Measurements from ENCODE around the gene LCMT2.
"Not testable (repeated sequence)": the region's sequence is repeated elsewhere in the genome, so short reads cannot be mapped to it uniquely, and the experiment has no call there.

LCMT2 gene

DNA sequence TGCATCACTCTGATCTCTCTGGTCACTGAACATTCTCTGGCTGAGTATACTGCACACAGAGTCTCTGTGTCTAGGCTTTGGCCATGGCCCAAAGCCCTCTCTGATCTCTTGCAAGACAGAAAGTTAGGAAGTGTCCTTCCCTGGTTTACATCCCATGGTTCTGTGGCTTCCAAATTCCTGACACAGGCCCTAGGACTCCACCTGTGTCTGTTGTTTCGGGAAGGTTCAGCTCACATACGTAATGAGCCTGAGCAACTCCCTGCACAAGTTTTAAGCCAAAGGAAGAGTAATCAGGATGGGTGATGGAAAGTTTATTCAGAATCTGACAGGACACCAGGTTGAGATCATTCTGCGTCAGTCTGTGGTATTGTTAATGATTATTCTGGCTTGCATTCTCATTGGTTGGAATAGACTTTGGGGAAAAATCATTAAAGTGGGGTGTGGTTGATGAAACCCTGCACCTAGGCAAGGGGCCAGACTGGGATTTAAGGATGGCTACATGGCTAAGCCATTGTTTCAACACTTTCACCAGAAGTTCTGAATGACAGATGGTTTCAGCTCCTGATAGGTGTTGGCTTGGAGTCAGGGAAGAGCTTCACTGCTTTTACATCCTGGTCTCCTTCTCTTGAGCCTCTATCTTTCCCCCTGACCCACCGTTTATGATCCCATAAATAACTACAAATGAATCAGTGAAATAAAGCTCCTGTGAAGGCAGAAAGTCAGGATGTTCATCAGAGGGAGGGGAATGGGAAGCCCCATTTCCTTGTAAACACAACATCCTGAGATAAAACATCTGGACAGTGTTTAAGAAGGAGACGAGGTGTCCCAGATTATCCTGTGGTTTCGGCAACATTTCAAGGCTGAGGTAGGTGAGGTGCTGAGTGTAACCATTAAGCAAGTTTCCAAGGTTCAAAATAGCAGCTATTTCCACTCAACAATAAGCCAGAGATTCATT, 14.1 kb downstream of the LCMT2 start:
- no peak for DNase-seq (ENCODE audit: low read depth in 2 of 3, low spot score in 2 of 3)

GRCh38 chr15:43314171-43314570, 16.2 kb downstream of the LCMT2 start:
- no peak for DNase-seq (ENCODE audit: low read depth in 2 of 3, low spot score in 2 of 3)

GRCh38 chr15:43312378-43312777, 18.0 kb downstream of the LCMT2 start:
- no peak for DNase-seq (ENCODE audit: low read depth in 2 of 3, low spot score in 2 of 3)

DNA sequence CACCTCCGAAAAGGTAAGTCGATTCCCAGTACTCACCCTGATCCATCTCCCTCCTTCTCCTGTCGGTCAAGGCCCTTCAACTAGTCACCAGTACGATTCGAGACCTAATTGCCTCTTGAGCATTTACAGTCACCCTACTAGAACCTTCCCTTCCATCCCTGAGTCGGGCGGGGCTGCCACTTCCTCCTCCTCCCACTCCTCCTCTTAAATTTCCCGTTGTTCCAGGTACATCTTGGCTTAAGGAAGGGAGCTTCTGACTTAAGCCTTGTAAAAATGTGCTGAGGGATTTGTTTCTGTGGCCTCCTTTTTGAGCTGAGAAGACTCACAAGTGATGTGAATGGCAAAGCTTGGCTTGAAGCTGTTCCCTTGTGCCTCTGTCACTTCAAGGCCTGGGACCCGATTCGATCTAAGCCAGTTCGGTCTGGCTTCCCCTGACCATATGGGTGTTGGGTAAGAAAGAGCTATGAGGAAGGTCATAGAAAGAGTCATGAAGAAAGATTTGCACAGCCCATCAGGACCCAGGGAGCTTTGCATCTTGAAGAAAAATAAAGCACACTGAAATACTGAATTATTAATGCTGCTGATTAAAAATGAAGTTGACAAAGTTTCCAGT, 28.1 kb downstream of the LCMT2 start, which contains the start of gene TGM7:
TSS of gene TGM7 (minus strand) at position 51 of the 613 bp plus-strand sequence.
- DNase-seq (ENCODE audit: low read depth in 2 of 3, low spot score in 2 of 3) = no peak

DNA sequence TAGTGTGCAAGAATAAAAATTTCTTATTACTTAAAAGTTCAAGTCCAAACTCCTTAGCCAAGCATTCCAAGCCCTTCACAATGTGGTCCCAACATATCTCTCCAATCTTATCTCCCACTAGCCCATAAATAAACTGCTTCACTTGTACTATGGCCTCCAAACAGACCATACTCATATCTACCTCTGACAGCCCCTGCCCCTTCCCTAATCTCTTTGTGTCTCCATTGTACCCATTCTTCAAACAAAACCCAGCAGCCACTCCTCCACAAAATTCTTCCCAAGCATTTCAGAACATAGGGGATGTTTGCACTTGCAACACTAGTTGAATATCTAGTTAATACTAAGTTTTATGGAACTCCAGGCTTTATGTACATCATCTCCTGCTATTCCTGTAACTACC, 30.5 kb downstream of the LCMT2 start:
- no peak for DNase-seq (ENCODE audit: low read depth in 2 of 3, low spot score in 2 of 3)

DNA sequence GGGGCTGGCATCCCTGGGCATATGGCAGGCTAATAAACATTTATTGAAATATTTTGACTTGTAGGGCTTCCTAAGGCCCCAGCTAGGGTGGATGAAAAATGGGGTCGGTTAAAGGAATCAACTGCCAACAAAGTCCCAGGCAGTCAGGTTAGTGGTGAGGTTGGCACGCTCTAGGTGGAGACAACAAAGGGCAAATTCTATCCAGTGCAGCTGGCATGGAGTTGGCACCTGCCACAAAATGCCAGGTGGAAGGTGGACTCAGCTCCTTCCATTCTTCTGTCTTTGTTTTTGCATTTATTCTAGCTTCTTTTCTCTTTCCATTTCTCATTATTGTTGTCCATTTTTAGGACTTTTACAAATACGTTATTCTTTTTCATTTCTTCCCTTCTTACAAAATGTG, 31.0 kb downstream of the LCMT2 start:
- no peak for DNase-seq (ENCODE audit: low read depth in 2 of 3, low spot score in 2 of 3)

DNA sequence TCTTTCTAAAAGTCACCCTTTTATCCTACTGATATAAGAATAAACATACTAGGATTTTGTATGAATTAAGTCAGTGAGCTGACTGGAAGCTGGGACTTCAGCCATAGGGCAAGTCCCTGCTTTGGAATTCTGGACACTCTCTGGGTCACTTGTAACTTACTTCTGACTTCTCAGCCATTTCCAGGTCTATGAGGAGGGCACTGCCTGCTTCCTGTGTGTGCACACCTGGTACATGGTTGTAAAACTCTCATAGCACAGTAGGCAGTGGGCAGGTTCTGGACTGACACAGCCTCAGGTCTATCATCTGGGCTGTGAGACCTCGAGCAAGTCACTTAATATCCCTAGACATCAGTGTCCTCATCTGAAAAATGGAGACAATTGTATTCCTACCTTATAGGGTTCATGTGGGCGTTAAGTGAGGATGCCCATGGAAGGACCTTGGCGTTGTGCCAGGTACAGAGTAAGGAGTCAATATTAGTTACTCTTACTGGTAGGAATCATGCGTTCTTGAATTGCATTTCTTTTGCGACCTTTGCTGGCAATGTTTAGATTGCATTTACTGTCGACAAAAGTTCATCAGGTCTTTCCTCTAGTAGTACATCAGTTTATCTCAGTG, 36.2 kb downstream of the LCMT2 start:
- no peak for DNase-seq (ENCODE audit: low read depth in 2 of 3, low spot score in 2 of 3)

DNA sequence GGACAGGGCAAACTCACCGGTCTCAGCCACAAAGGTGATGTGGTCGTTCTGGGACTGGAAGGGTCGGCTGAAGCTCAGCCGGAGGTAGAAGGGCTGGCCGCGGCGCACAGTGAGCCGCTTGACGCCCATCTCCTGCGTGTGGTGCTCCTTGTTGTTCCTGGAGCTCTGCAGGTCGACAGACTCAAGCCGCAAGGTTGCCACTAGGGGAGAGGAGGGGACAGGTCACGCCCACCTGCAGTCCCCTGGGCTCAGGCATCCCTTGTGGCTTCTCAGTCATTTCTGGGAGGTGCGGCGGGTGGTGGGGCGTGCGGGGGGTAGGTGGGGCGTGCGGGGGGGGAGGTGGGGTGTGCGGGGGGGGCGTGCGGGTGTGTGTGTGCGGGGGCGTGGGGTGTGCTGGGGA, 36.9 kb downstream of the LCMT2 start:
- DNase-seq (ENCODE audit: low read depth in 2 of 3, low spot score in 2 of 3) = no peak

DNA sequence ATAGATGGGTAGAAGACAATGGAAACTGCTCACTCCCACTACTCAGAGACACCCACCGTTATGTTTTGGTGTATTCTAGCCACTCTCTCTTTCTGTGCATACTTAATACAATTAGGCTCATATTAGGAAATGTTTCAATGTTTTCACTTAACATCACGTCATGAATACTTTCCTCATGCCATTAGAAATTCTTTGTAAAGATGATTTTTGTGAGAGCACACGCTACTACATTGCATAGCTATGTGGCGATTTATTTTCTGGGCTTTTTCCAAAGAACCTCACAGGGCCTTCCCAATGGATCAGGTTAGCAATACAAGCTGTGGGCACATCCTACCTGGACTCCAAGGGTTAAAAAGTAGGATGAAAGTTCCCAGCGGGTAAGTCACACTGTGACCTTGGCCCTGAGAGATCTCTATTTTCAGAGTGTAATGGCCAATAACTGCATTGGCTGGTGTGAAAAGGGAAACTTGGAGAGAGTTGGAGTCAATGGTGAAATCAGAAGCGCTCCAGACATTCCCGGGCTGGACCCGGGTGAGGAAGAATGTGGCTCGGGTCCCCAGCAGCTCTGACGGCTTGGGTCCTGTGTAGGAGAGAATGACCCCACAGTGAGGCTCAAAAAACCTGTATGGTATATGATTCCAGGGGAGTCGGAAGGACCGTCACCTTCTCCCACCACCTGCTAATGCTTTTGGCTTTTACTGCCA, 37.8 kb downstream of the LCMT2 start:
- no peak for DNase-seq (ENCODE audit: low read depth in 2 of 3, low spot score in 2 of 3)

DNA sequence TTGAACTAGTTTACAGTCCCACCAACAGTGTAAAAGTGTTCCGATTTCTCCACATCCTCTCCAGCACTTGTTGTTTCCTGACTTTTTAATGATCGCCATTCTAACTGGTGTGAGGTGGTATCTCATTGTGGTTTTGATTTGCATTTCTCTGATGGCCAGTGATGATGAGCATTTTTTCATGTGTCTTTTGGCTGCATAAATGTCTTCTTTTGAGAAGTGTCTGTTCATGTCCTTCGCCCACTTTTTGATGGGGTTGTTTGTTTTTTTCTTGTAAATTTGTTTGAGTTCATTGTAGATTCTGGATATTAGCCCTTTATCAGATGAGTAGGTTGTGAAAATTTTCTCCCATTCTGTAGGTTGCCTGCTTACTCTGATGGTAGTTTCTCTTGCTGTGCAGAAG, 40.7 kb downstream of the LCMT2 start:
- not testable (repeated sequence) for DNase-seq (ENCODE audit: low read depth in 2 of 3, low spot score in 2 of 3)

DNA sequence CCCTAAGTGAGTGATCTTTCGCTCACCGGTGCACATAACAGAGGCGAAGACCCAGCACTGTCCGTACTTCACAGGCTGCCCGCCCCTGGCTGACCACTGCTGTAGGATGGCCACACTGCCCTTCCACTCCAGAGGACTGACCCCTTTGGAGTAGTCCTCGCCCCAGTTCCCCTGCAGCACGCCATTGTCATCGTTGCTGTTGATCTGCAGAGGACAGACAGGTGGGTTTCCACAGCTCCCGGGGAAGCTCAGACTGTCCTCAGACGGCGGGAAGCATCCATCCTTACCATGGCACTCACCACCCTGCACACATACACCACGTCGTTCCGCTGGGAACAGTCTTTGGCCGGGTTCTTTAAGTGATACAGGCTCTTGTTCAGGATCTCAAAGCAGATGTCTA, 43.1 kb downstream of the LCMT2 start:
- DNase-seq (ENCODE audit: low read depth in 2 of 3, low spot score in 2 of 3) = no peak

DNA sequence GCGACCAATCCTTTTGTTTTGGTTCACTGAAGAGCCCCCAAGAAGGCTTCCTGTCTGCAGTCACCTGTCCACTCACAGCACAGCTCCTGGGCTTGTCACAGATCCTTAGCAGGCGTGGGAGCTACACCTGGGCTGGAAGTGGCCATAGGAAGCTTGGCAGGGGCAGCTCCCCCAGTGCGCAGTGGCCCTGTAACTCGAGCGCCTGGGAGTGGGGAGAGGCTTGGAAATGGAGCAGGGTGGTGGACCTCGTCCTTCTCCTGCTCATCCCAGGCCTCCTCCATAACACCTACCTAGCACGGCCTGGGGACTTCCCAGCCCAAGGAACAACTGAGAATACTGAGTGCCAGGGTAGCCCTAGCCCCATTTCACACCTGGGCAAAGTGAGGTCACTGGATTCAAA, 44.3 kb downstream of the LCMT2 start:
- no peak for DNase-seq (ENCODE audit: low read depth in 2 of 3, low spot score in 2 of 3)

DNA sequence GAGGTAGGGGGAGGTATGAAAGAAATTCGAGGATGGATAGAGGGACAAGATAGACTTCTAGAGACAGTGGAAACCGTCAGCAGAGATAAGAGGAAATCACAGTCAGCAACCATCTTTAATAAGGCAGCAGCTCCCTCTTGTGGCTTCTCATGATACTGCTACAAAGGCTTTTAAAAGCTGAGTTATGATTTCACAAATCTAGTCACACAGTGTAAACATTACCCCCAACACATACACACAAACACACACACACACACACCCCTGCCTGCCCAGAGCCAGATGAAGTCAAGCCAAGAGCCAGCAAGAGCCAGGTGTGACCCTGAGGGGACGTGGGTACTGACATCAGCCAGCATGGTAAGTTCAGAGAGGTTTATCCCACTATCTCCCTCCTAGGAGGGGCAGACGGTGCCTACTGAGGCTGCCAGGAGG, 44.8 kb downstream of the LCMT2 start:
- peak in 2 of 3 experiments; percentile 5 to 16 for DNase-seq (ENCODE audit: low read depth in 2 of 3, low spot score in 2 of 3)

DNA sequence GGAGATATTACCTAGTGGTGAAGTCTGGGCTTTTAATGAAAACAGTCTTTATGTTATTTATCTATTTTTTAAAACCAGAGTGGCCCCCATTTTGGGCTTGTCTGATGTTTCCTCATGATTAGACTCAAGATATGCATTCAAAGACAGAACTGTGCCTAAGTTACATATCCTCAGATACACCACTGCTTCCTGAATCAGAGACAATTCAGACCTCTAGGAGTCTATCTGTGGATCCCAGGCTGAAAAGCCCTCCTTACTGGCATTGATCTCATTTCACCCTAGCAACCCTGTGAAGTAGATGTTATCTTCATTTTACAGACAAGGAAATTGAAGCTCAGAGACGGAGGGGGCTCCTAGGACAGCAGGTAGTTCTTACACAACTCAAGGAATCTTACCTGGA, 46.8 kb downstream of the LCMT2 start:
- DNase-seq (ENCODE audit: low read depth in 2 of 3, low spot score in 2 of 3) = no peak

GRCh38 chr15:43281926-43282602, 48.3 kb downstream of the LCMT2 start:
- no peak for DNase-seq (ENCODE audit: low read depth in 2 of 3, low spot score in 2 of 3)

- DNase-seq (ENCODE audit: low read depth in 2 of 3, low spot score in 2 of 3) = no peak
Measured at GRCh38 chr15:43280996-43281395, 49.4 kb downstream of the LCMT2 start.

GRCh38 chr15:43279496-43279895, 50.9 kb downstream of the LCMT2 start:
- no peak for DNase-seq (ENCODE audit: low read depth in 2 of 3, low spot score in 2 of 3)

- no peak for DNase-seq (ENCODE audit: low read depth in 2 of 3, low spot score in 2 of 3)
Measured at GRCh38 chr15:43278869-43279268, 51.5 kb downstream of the LCMT2 start.

GRCh38 chr15:43277901-43278300, 52.5 kb downstream of the LCMT2 start:
- DNase-seq (ENCODE audit: low read depth in 2 of 3, low spot score in 2 of 3) = no peak

DNA sequence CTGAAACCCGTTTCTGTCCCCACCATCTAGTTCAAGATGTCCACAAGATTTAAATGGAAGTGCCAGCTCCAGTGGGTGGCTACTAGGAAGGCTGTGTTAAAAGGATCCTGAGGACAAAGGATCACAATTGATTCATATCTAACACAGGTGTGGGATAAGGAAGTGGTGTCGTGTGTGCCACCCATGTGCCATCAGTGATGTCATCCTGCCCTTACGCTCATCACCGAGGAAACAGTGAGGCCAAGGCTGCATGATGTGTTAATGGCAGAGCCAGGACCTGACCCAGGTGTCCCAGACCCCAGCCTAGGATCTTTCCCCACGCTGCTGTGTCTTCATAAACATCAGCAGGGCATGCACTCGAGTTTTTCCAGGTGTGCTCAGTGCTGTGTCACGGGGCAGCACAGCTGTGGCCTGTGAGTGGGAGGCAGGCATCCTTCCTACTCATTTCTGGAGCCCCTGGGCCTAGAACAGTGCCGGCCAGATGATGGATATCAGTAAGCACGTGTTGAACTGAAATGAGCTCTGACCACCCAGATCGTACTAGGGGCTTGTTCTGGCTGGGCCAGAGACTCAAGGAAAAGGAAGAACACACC, 53.0 kb downstream of the LCMT2 start:
- DNase-seq (ENCODE audit: low read depth in 2 of 3, low spot score in 2 of 3) = no peak
